ENCODE results near the gene DCAF8.
A peak's percentile ranks its signal among the peaks of the same experiment; 100 is the strongest.

The DCAF8 gene

GRCh38 chr1:160224606-160225005 is 37.7 kb downstream of the DCAF8 start:
- no peak for DNase-seq

- no peak for DNase-seq
Observed at GRCh38 chr1:160222546-160222945, 39.8 kb downstream of the DCAF8 start.

- no peak for DNase-seq
Observed at GRCh38 chr1:160221089-160221488, 41.3 kb downstream of the DCAF8 start.

GRCh38 chr1:160220301-160220700 is 42.0 kb downstream of the DCAF8 start:
- no peak for DNase-seq

GRCh38 chr1:160219062-160219929 is 43.1 kb downstream of the DCAF8 start:
- DNase-seq = no peak

- DNase-seq = no peak
Observed at GRCh38 chr1:160217481-160218051, 44.8 kb downstream of the DCAF8 start.

- no peak for DNase-seq
Observed at GRCh38 chr1:160216301-160216700, 46.0 kb downstream of the DCAF8 start.

GRCh38 chr1:160214481-160215140 is 47.7 kb downstream of the DCAF8 start:
- DNase-seq = no peak

- DNase-seq = no peak
Observed at GRCh38 chr1:160211046-160211790, 51.1 kb downstream of the DCAF8 start.

- no peak for DNase-seq
Observed at GRCh38 chr1:160210561-160210960, 51.8 kb downstream of the DCAF8 start.

GRCh38 chr1:160209321-160210046 is 52.9 kb downstream of the DCAF8 start:
- no peak for DNase-seq

GRCh38 chr1:160208557-160209320 is 53.6 kb downstream of the DCAF8 start:
- DNase-seq = no peak

- no peak for DNase-seq
Observed at GRCh38 chr1:160207771-160208556, 54.4 kb downstream of the DCAF8 start.

- no peak for DNase-seq
Observed at GRCh38 chr1:160207118-160207650, 55.2 kb downstream of the DCAF8 start.

GRCh38 chr1:160206421-160207117 is 55.8 kb downstream of the DCAF8 start:
- no peak for DNase-seq

- peak; percentile 47 for DNase-seq
Observed at GRCh38 chr1:160206036-160206389, 56.3 kb downstream of the DCAF8 start.

GRCh38 chr1:160205242-160206035 is 56.9 kb downstream of the DCAF8 start, which contains the start of gene PEA15:
Gene PEA15, plus strand, starts transcription at chr1:160205384. Its CDS starts 6,161 bp downstream, at chr1:160211545.
- DNase-seq = peak; percentile 63

- DNase-seq = no peak
Observed at GRCh38 chr1:160204526-160205241, 57.7 kb downstream of the DCAF8 start.
